Liver (tissue), 3 donors: ENCODE measurements around the gene TAS2R46.

Source experiments
- EGR1 ChIP-seq, 2 donors: IDR thresholded peaks; 2 replicates each; pipeline ENCODE4 v1.6.1; 2016 to 2018; ENCODE audit warnings: antibody characterized with exemption in 2 of 2, low read depth in 2 of 2
- GABPA ChIP-seq, 2 donors: IDR thresholded peaks in 1 of 2; conservative IDR thresholded peaks in 1 of 2; 2 replicates each; pipeline ENCODE4 v1.6.1; 2016; ENCODE audit warnings: antibody characterized with exemption in 2 of 2, mild to moderate bottlenecking in 1 of 2, moderate library complexity in 1 of 2
- HNF4A ChIP-seq, 2 donors: conservative IDR thresholded peaks; 2 replicates each; pipeline ENCODE4 v1.6.1; 2016; ENCODE audit warnings: antibody characterized with exemption in 2 of 2, mild to moderate bottlenecking in 2 of 2
- MAX ChIP-seq: IDR thresholded peaks from 2 replicates; pipeline ENCODE4 v1.6.1; 2016; ENCODE audit warnings: antibody characterized with exemption
- NR2F2 ChIP-seq: IDR thresholded peaks from 2 replicates; pipeline ENCODE4 v1.6.1; 2016; ENCODE audit warnings: antibody characterized with exemption
- RAD21 ChIP-seq, 2 donors: IDR thresholded peaks; 2 replicates each; pipeline ENCODE4 v1.6.1; 2016; ENCODE audit warnings: antibody characterized with exemption in 2 of 2, mild to moderate bottlenecking in 2 of 2
- SP1 ChIP-seq: IDR thresholded peaks from 2 replicates; pipeline ENCODE4 v1.6.1; 2018; ENCODE audit warnings: antibody characterized with exemption, mild to moderate bottlenecking
- TAF1 ChIP-seq: conservative IDR thresholded peaks from 2 replicates; pipeline ENCODE4 v1.6.1; 2016; ENCODE audit warnings: antibody characterized with exemption, mild to moderate bottlenecking
- YY1 ChIP-seq: IDR thresholded peaks from 2 replicates; pipeline ENCODE4 v1.6.1; 2016; ENCODE audit warnings: antibody characterized with exemption, mild to moderate bottlenecking
- TF ChIP-seq, protein P1 (sequence below): fragments of 150-350 bp; IDR thresholded peaks from 2 replicates; pipeline ENCODE4 v1.5.1; 2017; ENCODE audit warnings: improper control_type of control experiment, low read depth, low read length; ENCODE audit not compliant: missing input control
- TF ChIP-seq, protein P2 (sequence below): IDR thresholded peaks from 2 replicates; pipeline ENCODE4 v1.6.1; 2016; ENCODE audit warnings: antibody characterized with exemption, mild to moderate bottlenecking
- donor health status: healthy.
- donor health status: healthy.

- TF ChIP-seq, protein P1, sequence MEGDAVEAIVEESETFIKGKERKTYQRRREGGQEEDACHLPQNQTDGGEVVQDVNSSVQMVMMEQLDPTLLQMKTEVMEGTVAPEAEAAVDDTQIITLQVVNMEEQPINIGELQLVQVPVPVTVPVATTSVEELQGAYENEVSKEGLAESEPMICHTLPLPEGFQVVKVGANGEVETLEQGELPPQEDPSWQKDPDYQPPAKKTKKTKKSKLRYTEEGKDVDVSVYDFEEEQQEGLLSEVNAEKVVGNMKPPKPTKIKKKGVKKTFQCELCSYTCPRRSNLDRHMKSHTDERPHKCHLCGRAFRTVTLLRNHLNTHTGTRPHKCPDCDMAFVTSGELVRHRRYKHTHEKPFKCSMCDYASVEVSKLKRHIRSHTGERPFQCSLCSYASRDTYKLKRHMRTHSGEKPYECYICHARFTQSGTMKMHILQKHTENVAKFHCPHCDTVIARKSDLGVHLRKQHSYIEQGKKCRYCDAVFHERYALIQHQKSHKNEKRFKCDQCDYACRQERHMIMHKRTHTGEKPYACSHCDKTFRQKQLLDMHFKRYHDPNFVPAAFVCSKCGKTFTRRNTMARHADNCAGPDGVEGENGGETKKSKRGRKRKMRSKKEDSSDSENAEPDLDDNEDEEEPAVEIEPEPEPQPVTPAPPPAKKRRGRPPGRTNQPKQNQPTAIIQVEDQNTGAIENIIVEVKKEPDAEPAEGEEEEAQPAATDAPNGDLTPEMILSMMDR: no peak
- TF ChIP-seq EGR1 (IDR thresholded peaks at IDR 0.05; ENCODE audit: low read depth in 2 of 2): no peak
- no peak for TF ChIP-seq NR2F2
- TF ChIP-seq, protein P2, sequence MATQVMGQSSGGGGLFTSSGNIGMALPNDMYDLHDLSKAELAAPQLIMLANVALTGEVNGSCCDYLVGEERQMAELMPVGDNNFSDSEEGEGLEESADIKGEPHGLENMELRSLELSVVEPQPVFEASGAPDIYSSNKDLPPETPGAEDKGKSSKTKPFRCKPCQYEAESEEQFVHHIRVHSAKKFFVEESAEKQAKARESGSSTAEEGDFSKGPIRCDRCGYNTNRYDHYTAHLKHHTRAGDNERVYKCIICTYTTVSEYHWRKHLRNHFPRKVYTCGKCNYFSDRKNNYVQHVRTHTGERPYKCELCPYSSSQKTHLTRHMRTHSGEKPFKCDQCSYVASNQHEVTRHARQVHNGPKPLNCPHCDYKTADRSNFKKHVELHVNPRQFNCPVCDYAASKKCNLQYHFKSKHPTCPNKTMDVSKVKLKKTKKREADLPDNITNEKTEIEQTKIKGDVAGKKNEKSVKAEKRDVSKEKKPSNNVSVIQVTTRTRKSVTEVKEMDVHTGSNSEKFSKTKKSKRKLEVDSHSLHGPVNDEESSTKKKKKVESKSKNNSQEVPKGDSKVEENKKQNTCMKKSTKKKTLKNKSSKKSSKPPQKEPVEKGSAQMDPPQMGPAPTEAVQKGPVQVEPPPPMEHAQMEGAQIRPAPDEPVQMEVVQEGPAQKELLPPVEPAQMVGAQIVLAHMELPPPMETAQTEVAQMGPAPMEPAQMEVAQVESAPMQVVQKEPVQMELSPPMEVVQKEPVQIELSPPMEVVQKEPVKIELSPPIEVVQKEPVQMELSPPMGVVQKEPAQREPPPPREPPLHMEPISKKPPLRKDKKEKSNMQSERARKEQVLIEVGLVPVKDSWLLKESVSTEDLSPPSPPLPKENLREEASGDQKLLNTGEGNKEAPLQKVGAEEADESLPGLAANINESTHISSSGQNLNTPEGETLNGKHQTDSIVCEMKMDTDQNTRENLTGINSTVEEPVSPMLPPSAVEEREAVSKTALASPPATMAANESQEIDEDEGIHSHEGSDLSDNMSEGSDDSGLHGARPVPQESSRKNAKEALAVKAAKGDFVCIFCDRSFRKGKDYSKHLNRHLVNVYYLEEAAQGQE: no peak
- no peak for TF ChIP-seq TAF1
- no peak for TF ChIP-seq SP1
- no peak for TF ChIP-seq HNF4A (conservative IDR thresholded peaks at IDR 0.05)
- no peak for TF ChIP-seq YY1
- TF ChIP-seq MAX: no peak
- no peak for TF ChIP-seq RAD21 (IDR thresholded peaks at IDR 0.05)
- TF ChIP-seq GABPA (IDR thresholded peaks at IDR 0.05 in 1 of 2, conservative IDR thresholded peaks at IDR 0.05 in 1 of 2): no peak
These were observed 8.9 kb upstream of the TAS2R46 start for GRCh38 chr12:11070999-11071398.
